Stimulated activated CD4-positive, alpha-beta T cell treated with anti-CD3 and anti-CD28 coated beads, Interleukin-4, amount 100 ng/mL, for 1 hour (primary cell): Measurements from ENCODE around the gene PMEL.
"Not testable (repeated sequence)": the region's sequence is repeated elsewhere in the genome, so short reads cannot be mapped to it uniquely, and the experiment has no call there.

Source experiments
- DNase-seq: peaks from one replicate; pipeline ENCODE4 v3.0.0-alpha.2; 2020

The PMEL gene

GRCh38 chr12:55965941-55966407 lies at the start of gene PMEL:
PMEL (minus strand) TSS chr12:55966042; CDS start chr12:55966011, 31 bp downstream.
- no peak for DNase-seq

DNA sequence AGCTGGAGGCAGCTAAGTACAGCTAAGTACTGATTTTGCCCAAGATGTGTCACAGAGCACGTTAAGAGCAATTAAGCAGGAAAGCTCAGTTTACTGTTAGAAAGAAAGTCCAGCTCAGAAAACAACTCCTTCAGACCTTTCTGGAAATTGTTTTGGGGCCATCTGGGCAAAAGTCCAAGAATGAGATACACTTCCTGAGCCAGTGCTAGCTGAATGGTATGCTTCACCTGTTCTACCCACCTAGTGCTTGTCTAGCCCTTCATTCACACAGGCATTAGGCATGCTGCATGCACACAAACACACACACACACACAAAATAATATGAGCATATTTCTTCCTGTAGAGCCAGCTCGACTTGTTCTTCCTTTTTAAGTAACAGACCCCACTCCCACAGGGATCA lies 48.4 kb upstream of the PMEL start:
- DNase-seq: no peak

DNA sequence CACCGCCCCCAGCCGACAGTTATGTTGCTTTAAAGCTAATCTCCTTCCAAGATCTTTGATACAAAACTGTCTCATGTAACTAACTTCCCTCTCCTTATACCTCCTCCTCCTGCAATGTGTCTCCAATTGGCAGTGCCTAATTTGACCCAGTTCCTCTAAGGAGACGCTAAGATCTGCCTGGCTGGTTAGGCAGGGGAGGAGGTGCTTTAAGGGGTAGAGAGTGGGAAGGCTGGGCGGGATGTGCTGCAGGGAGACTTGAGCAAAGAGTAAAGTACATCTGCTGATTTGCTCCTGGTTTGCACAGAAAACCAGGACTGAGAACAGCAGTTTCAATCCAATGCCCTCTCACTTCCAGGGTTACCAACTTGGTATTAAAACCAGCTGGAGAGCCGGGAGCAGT lies 47.6 kb upstream of the PMEL start:
- DNase-seq: no peak

- DNase-seq: no peak
Measured at GRCh38 chr12:56011509-56012090, 45.8 kb upstream of the PMEL start.

GRCh38 chr12:56010111-56010570 lies 44.3 kb upstream of the PMEL start:
- DNase-seq: no peak

DNA sequence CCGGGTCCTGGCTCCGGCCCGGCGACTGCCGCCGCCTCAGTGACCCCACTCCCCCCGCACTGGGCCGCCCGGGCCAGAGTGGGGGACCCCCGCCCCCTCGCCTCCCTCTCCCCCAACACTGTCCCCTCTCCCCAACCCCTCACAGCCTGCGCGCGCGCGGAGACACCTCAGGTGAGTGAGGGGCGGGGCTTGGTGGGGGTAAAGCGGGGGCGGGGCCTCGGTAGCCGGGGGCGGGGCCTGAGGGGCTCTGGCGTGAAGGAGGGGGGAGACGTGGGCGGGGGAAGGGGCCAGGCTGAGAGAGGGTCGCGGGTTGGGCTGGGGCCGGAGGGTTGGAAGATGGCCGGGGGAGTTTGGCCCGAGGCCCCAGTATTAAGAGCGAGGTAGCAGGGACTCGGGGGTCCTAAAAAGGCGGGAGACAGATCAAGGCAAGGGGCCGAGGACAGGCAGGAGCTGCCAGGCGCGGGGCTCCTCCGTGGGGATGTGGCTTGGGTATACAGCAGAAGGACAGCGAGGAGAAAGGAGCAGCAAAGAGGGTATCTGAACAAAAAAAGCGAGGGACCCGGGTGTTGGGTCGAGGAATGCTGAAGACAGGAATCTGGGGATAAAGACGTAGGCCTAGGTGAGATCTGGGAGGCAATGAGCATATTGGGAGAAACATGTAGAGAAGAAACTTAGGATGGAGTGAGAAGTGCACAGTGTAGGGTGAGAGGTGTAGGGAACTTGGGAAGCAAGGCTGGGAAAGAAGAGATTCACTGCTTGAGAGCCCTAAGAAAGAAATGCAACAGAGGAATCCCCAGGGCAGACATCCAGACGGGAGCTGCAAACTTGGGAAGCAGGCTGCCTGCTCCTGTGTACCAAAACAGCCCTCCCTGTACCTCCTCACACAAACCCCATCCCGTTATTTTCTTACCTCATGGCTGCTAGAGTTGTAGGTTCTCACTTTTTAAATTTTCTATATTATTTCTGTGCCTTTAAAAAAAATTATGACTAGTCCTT lies 42.0 kb upstream of the PMEL start:
- DNase-seq: peak; percentile 77

GRCh38 chr12:56004211-56004610 lies 38.4 kb upstream of the PMEL start:
- DNase-seq: no peak

- DNase-seq: not testable (repeated sequence)
Measured at GRCh38 chr12:56003376-56003775, 37.5 kb upstream of the PMEL start.

DNA sequence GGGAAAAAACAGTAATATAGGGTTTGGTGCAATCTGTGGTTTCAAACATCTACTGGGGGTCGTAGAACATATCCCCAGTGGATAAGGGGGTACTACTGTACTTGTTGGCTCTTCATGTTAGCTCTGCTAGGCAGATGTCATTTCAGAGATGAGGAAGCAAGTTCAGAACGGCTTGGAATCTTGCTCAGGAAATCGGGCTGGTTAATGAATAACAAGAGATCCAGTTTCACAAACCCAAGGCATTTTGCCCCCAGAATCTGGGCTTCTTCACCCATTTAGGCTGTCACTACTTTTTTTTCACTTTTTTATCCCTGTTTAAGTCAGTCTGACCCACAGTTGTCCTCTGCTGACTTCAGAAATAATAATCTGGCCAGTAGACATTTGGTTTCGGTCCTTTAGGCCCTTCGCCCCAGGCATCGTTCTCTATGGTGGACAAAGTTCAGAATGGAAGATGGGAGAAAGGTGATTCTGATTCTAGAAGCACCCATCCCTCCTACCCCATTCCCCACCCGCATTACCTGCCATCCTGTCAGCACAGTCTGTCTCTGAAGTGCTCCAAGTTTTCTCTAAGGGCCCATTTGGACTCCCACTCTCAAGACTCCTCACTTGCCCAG lies 35.8 kb upstream of the PMEL start:
- no peak for DNase-seq

DNA sequence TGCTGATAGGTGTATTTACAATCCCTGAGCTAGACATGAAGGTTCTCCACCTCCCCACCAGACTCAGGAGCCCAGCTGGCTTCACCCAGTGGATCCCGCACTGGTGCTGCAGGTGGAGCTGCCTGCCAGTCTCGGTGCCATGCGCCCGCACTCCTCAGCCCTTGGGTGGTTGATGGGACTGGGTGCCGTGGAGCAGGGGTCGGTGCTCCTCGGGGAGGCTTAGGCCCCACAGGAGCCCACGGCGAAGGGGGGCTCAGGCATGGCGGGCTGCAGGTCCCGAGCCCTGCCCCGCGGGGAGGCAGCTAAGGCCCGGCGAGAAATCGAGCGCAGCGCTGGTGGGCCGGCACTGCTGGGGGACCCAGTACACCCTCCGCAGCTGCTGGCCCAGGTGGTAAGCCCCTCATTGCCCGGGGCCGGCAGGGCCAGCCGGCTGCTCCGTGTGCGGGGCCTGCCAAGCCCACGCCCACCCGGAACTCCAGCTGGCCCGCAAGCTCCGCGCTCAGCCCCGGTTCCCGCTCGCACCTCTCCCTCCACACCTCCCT lies 34.2 kb upstream of the PMEL start:
- not testable (repeated sequence) for DNase-seq

- not testable (repeated sequence) for DNase-seq
Measured at GRCh38 chr12:55999522-55999921, 33.7 kb upstream of the PMEL start.

DNA sequence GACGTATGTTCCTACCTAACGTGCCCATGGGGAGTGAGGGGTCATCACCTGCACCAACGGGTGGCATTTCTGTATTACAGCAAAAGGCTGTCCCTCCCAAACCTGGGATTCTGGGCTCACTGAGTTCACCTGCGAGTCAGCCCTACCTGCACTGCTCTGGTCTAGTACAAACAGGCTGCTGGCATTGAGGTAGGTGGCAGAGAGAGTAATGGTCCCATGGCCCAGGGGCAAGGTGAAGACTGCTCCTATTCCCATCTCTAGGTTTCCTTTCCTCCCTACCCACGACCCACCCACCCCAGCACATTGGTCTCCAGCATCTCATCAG lies 31.7 kb upstream of the PMEL start:
- no peak for DNase-seq

- DNase-seq: peak; percentile 15
Measured at GRCh38 chr12:55996715-55997534, 31.1 kb upstream of the PMEL start, which contains the start of gene SUOX. SUOX (plus strand) TSS chr12:55997276; CDS start chr12:56002222, 4,946 bp downstream.

GRCh38 chr12:55996201-55996714 lies 30.4 kb upstream of the PMEL start:
- peak; percentile 48 for DNase-seq

DNA sequence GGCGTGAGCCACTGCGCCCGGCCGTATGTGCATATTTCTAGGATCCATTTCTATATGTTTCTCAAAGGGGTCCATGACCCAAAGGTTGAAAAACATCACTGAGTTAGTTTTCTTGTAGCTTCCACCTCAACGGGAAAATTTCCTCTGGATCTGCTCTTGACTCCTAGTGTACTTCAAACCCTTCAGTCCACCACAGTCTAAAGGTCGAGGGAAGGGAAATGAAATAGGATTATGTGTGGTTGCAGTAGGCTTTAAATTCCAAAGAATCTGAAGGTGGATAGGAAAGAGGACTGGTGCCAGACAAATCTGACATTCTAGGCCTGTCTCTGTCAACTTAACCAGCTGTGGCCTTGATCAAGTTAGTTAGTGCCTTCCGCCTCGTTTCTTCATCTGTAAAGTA lies 29.5 kb upstream of the PMEL start:
- DNase-seq: no peak

GRCh38 chr12:55993230-55993853 lies 27.5 kb upstream of the PMEL start:
- DNase-seq: no peak

- DNase-seq: no peak
Measured at GRCh38 chr12:55991110-55991509, 25.3 kb upstream of the PMEL start.

DNA sequence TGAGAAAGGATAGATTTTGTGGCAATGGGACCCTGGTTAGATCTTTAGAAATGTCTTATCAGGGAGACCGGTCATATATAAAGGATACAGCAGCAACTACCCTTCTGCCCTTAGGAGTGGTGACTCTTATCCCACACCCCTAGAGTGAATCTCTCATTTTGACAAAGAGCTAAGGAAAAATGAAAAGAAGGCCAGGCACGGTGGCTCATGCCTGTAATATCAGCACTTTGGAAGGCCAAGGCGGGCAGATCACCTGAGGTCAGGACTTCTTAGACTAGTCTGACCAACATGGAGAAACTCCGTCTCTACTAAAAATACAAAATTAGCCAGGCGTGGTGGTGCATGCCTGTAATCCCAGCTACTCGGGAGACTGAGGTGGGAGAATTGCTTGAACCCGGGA lies 20.1 kb upstream of the PMEL start:
- not testable (repeated sequence) for DNase-seq

DNA sequence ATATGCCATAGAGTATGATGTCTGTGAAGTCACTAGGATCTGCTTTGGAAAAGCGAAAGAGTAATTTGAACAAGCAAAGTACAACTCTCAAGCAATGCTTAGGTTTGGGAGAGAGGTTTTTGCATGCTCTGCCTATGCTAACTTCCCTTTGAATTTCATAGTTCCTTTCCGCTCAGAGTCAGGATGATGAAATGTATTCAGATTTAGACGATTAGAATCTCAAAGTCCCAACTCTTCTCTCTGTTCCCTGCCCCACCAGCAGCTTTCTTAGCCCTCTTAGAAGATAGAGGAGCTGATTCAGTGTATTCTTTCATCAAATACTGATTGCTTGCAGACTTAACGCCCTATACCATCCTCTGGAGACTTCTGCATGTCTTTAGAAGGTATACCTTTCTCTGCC lies 19.5 kb upstream of the PMEL start:
- DNase-seq: no peak

GRCh38 chr12:55984861-55985260 lies 19.0 kb upstream of the PMEL start:
- DNase-seq: no peak

DNA sequence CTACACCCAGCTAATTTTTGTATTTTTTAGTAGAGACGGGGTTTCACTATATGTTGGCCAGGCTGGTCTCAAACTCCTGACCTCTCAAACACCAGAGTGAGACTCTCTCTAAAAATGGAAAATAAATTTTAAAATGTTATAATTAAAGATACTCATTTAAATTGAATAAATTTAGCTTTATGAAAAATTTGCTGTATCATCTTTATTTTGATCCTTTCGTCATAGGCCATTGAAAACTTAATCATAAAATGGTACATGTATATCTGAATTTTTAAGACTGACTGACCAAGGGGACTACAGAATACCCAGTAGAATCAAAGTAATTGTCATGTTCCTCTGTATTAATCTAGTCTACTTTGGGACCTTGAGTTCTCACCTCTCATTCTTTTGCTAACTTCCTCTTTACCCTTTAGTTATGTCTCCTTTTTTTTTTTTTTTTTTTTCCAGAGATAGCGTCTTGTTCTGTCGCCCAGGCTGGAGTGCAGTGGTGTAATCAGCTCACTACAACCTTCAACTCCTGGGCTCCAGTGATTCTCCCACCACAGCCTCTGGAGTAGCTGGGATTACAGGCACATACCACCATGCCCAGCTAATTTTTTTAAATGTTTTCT lies 17.5 kb upstream of the PMEL start:
- DNase-seq: no peak
